WERI-Rb-1 (cell line): ENCODE measurements around the gene CMIP.

Experiments used
- DNase-seq: peaks from one replicate; pipeline ENCODE4 v3.0.0-alpha.2; 2020
- H3K27ac ChIP-seq: fragments of 250-450 bp; sonication (Bioruptor Pico); 2 replicates; pipeline ENCODE4 v1.5.1; 2020; ENCODE audit warnings: mild to moderate bottlenecking, moderate library complexity
- H3K27me3 ChIP-seq: fragments of 250-450 bp; sonication (Bioruptor Pico); 2 replicates; pipeline ENCODE4 v1.5.1; 2021; ENCODE audit warnings: mild to moderate bottlenecking, low read depth, moderate library complexity; ENCODE audit not compliant: insufficient read depth, severe bottlenecking
- H3K36me3 ChIP-seq: fragments of 250-450 bp; sonication (Bioruptor Pico); 2 replicates; pipeline ENCODE4 v1.5.1; 2020; ENCODE audit warnings: mild to moderate bottlenecking, moderate library complexity
- H3K4me3 ChIP-seq: 2 replicates; pipeline ENCODE4 v1.5.1; 2011; ENCODE audit warnings: low read depth, mild to moderate bottlenecking, control low read depth, low read length
- H3K9me3 ChIP-seq: fragments of 250-450 bp; sonication (Bioruptor Pico); 2 replicates; pipeline ENCODE4 v1.5.1; 2021; ENCODE audit warnings: mild to moderate bottlenecking, moderate library complexity; ENCODE audit not compliant: severe bottlenecking
- CTCF ChIP-seq: IDR thresholded peaks from 2 replicates; pipeline ENCODE4 v1.5.1; 2011; ENCODE audit warnings: low read depth, mild to moderate bottlenecking, control low read depth, inconsistent platforms, low read length

Gene CMIP

DNA sequence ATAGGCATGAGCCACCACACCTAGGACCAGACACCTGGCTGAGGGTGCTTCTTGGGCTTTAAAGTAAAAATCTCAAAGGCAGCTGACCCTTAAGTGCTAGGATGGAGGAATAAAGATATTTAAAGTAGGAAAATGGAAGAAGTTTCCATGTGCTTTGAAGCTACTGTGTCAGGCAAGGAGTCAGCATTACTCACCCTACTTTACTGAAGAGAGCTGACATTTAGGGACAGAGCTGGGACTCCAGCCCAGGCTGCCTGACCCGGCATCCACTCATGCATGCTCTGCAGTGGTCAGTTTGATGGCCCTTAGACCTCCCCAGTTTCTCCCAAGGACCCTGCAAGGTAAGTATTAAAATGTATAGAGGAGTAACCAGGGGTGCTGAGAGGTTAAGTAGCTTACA is 209.7 kb downstream of the CMIP start:
- TF ChIP-seq CTCF, result no peak
- H3K36me3 ChIP-seq, result no peaks in the 10 kb centered on the region
- DNase-seq, result no peak

GRCh38 chr16:81655469-81656162 is 211.0 kb downstream of the CMIP start:
- no peak for DNase-seq
- no peak for TF ChIP-seq CTCF
- H3K36me3 ChIP-seq, result no peaks in the 10 kb centered on the region

More for the DNA sequence above, 209.7 kb downstream of the CMIP start:
- no peaks in the 10 kb centered on the region for H3K9me3 ChIP-seq
- no peak overlapping the region for H3K4me3 ChIP-seq
- no peak overlapping the region for H3K27ac ChIP-seq
- H3K27me3 ChIP-seq, result no peaks in the 10 kb centered on the region

GRCh38 chr16:81657224-81657623 is 212.6 kb downstream of the CMIP start:
- H3K4me3 ChIP-seq, result no peak overlapping the region
- H3K27ac ChIP-seq, result no peak overlapping the region
- DNase-seq, result no peak
- no peaks in the 10 kb centered on the region for H3K36me3 ChIP-seq
- no peaks in the 10 kb centered on the region for H3K27me3 ChIP-seq
- H3K9me3 ChIP-seq, result no peaks in the 10 kb centered on the region
- TF ChIP-seq CTCF, result no peak

More at GRCh38 chr16:81655469-81656162, 211.0 kb downstream of the CMIP start:
- H3K27ac ChIP-seq, result no peak overlapping the region
- H3K9me3 ChIP-seq, result no peaks in the 10 kb centered on the region
- H3K27me3 ChIP-seq, result no peaks in the 10 kb centered on the region
- H3K4me3 ChIP-seq, result no peak overlapping the region

- no peaks in the 10 kb centered on the region for H3K36me3 ChIP-seq
- no peaks in the 10 kb centered on the region for H3K27me3 ChIP-seq
- DNase-seq, result no peak
- H3K4me3 ChIP-seq, result no peak overlapping the region
- H3K27ac ChIP-seq, result no peak overlapping the region
- no peaks in the 10 kb centered on the region for H3K9me3 ChIP-seq
- no peak for TF ChIP-seq CTCF
These were observed 213.2 kb downstream of the CMIP start for GRCh38 chr16:81657781-81658180.

- Histone ChIP-seq H3K36me3 (no peaks in the 10 kb centered on the region), H3K27ac (no peak overlapping the region), H3K9me3 (no peaks in the 10 kb centered on the region), H3K4me3 (no peak overlapping the region), H3K27me3 (no peaks in the 10 kb centered on the region)
- no peak for DNase-seq
- TF ChIP-seq CTCF, result no peak
These were observed 213.8 kb downstream of the CMIP start for GRCh38 chr16:81658373-81658772.

- TF ChIP-seq CTCF, result no peak
- no peak for DNase-seq
- Histone ChIP-seq H3K9me3 (no peaks in the 10 kb centered on the region), H3K4me3 (no peak overlapping the region), H3K36me3 (no peaks in the 10 kb centered on the region), H3K27me3 (no peaks in the 10 kb centered on the region), H3K27ac (no peak overlapping the region)
These were observed 214.6 kb downstream of the CMIP start for GRCh38 chr16:81659249-81659648.
